GM19238 (cell line): ENCODE results near the gene LAMA3.
A peak's percentile ranks its signal among the peaks of the same experiment; 100 is the strongest.

Experiments used
- DNase-seq: peaks from one replicate; pipeline ENCODE4 v3.0.0; 2011; ENCODE audit warnings: low spot score; ENCODE audit not compliant: insufficient read length

LAMA3 gene

GRCh38 chr18:23761941-23762340 is 72.7 kb downstream of the LAMA3 start:
- no peak for DNase-seq

GRCh38 chr18:23763343-23763742 is 74.1 kb downstream of the LAMA3 start:
- no peak for DNase-seq

- no peak for DNase-seq
Measured at GRCh38 chr18:23765931-23766330, 76.7 kb downstream of the LAMA3 start.

- DNase-seq, result no peak
Measured at GRCh38 chr18:23772327-23773024, 83.2 kb downstream of the LAMA3 start.

- DNase-seq, result no peak
Measured at GRCh38 chr18:23776306-23776705, 87.1 kb downstream of the LAMA3 start.

GRCh38 chr18:23778828-23779227 is 89.6 kb downstream of the LAMA3 start:
- no peak for DNase-seq

GRCh38 chr18:23779696-23780303 is 90.5 kb downstream of the LAMA3 start:
- no peak for DNase-seq

GRCh38 chr18:23784832-23785245 is 95.6 kb downstream of the LAMA3 start:
- DNase-seq, result no peak

GRCh38 chr18:23793051-23793450 is 103.8 kb downstream of the LAMA3 start:
- no peak for DNase-seq

- DNase-seq, result no peak
Measured at GRCh38 chr18:23793985-23794867, 105.0 kb downstream of the LAMA3 start.

GRCh38 chr18:23798249-23798648 is 109.0 kb downstream of the LAMA3 start:
- DNase-seq, result no peak

- no peak for DNase-seq
Measured at GRCh38 chr18:23798824-23799223, 109.6 kb downstream of the LAMA3 start.

- DNase-seq, result no peak
Measured at GRCh38 chr18:23799540-23799939, 110.3 kb downstream of the LAMA3 start.

GRCh38 chr18:23800902-23801301 is 111.6 kb downstream of the LAMA3 start:
- DNase-seq, result no peak

- no peak for DNase-seq
Measured at GRCh38 chr18:23802817-23803216, 113.6 kb downstream of the LAMA3 start.

- DNase-seq, result no peak
Measured at GRCh38 chr18:23803755-23804154, 114.5 kb downstream of the LAMA3 start.

GRCh38 chr18:23805898-23806297 is 116.6 kb downstream of the LAMA3 start:
- no peak for DNase-seq

- DNase-seq, result no peak
Measured at GRCh38 chr18:23809415-23809814, 120.2 kb downstream of the LAMA3 start.

GRCh38 chr18:23810396-23810795 is 121.1 kb downstream of the LAMA3 start:
- peak; percentile 16 for DNase-seq

GRCh38 chr18:23811176-23811575 is 121.9 kb downstream of the LAMA3 start:
- no peak for DNase-seq

GRCh38 chr18:23812546-23813440 is 123.5 kb downstream of the LAMA3 start:
- DNase-seq, result no peak
